ENCODE results near the gene CAP2.

GRCh38 chr6:17392978-17393891 is at the start of gene CAP2:
- TF ChIP-seq CTCF (IDR thresholded peaks at IDR 0.05) (no peak), POLR2A (IDR thresholded peaks at IDR 0.05) (peak in 1 of 2 donors; percentile 55)

All from thyroid gland (tissue), 4 donors.